T-helper 2 cell treated with Interferon-gamma antibody and Interleukin-4, amounts not matched to agents 5 μg/mL and 100 μg/mL, for 36 hours (primary cell): Measurements from ENCODE around the gene STK31.
"Not testable (repeated sequence)": the region's sequence is repeated elsewhere in the genome, so short reads cannot be mapped to it uniquely, and the experiment has no call there.

Experiments
- DNase-seq: peaks from one replicate; pipeline ENCODE4 v3.0.0; 2021; ENCODE audit warnings: low spot score
- H3K27ac Mint-ChIP-seq: one replicate; pipeline ENCODE4 v1.8.0; 2021; ENCODE audit warnings: mild to moderate bottlenecking, mixed read lengths
- H3K27me3 Mint-ChIP-seq: one replicate; pipeline ENCODE4 v1.8.0; 2021; ENCODE audit warnings: low read depth, mixed read lengths
- H3K36me3 Mint-ChIP-seq: one replicate; pipeline ENCODE4 v1.8.0; 2021; ENCODE audit warnings: low read depth, mixed read lengths
- H3K4me1 Mint-ChIP-seq: one replicate; pipeline ENCODE4 v1.8.0; 2021; ENCODE audit warnings: low read depth, mixed read lengths
- H3K4me3 Mint-ChIP-seq: one replicate; pipeline ENCODE4 v1.8.0; 2022; ENCODE audit warnings: mild to moderate bottlenecking, moderate library complexity, mixed read lengths
- H3K9me3 Mint-ChIP-seq: one replicate; pipeline ENCODE4 v1.8.0; 2021; ENCODE audit warnings: mixed read lengths

The STK31 gene

DNA sequence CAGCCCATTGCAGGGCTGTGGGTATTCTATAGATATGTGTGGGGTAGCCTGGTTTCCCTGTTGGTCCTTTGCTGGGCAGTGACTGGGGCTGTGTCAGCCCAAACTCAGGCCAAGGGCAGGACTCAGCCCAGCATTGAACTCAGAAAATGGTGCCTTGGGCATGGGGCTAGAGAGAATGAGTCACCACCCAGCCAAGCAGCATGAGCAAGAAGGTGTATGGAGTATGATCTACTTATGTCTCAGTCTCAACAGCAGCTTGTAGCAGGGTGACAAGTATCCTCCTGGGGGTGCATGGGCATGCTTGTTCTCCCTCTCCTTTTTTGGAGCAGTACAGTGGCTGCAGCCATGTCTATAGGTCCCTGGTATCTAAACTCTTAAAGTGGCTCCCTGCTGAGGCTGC lies 32.0 kb downstream of the STK31 start:
- Mint-ChIP-seq H3K9me3 (peaks cover 25% of the 10 kb centered on the region), H3K27ac (no peak overlapping the region), H3K27me3 (no peaks in the 10 kb centered on the region), H3K4me1 (no peaks in the 10 kb centered on the region), H3K4me3 (no peak overlapping the region), H3K36me3 (no peaks in the 10 kb centered on the region)
- DNase-seq: no peak

DNA sequence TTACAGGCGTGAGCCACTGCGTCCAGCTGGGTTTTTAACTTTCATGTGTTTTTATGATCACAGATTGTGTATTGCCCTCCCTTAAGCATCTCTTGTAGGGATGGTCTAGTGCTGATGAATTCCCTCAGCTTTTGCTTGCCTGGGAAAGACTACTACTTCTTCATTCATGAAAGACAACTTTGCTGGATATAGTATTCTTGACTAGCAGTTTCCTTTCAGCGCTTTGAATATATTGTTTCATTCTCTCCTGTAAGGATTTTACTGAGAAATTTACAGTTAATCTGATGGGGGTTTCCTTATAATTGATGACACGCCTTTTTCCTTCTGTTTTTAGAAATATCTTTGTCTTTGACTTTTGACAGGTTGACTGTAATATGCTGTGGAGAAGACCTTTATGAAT lies 33.2 kb downstream of the STK31 start:
- Mint-ChIP-seq H3K9me3 (peaks cover 25% of the 10 kb centered on the region), H3K27me3 (no peaks in the 10 kb centered on the region), H3K4me3 (no peak overlapping the region)

GRCh38 chr7:23746629-23747028 lies 36.6 kb downstream of the STK31 start:
- no peaks in the 10 kb centered on the region for H3K27me3 Mint-ChIP-seq
- H3K4me3 Mint-ChIP-seq: no peak overlapping the region
- H3K27ac Mint-ChIP-seq: no peak overlapping the region
- no peak for DNase-seq
- H3K36me3 Mint-ChIP-seq: no peaks in the 10 kb centered on the region
- H3K9me3 Mint-ChIP-seq: peaks cover 22% of the 10 kb centered on the region
- no peaks in the 10 kb centered on the region for H3K4me1 Mint-ChIP-seq

More for the DNA sequence above, 33.2 kb downstream of the STK31 start:
- Mint-ChIP-seq H3K4me1 (no peaks in the 10 kb centered on the region), H3K36me3 (no peaks in the 10 kb centered on the region), H3K27ac (no peak overlapping the region)
- no peak for DNase-seq

- no peaks in the 10 kb centered on the region for H3K36me3 Mint-ChIP-seq
- no peak overlapping the region for H3K27ac Mint-ChIP-seq
- H3K4me3 Mint-ChIP-seq: no peak overlapping the region
- no peak for DNase-seq
- H3K27me3 Mint-ChIP-seq: no peaks in the 10 kb centered on the region
- H3K4me1 Mint-ChIP-seq: peaks cover 4% of the 10 kb centered on the region
- H3K9me3 Mint-ChIP-seq: no peaks in the 10 kb centered on the region
Measured at GRCh38 chr7:23751852-23752251, 41.8 kb downstream of the STK31 start.

- not testable (repeated sequence) for DNase-seq
Measured at GRCh38 chr7:23758839-23759238, 48.8 kb downstream of the STK31 start.

DNA sequence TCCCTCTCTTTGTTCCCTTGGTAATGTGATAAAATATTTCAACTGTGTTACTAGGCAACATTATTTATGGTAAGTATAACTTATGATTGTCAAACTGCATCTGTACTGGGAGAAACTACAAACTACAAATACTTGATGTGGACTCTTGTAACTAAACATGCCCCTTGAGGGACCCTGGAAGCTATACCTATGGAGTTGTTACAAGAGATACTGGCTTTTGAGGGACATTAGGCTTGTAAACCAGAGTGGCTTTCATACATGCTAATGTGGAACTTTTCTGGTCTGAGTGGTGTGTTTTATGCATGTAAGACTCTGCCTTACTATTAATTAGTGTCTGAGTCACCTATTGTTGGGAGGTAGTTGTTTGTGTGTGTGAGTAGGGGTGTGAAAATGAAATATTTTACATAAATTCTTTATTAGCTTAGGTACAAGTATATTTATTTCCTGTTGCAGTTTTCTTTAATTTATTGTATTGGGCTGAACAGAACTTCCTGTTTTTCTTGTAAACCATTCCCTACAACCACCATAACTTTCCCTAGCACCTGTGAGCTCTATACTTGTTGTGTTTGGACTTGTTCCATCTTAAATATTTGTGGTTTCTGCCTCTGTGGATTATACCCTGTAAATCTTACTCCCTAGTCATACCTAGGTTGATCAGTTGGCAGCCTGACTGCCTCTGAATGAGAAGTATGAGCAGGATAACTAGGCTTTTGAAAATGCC lies 49.8 kb downstream of the STK31 start:
- H3K27me3 Mint-ChIP-seq: no peaks in the 10 kb centered on the region
- no peak overlapping the region for H3K27ac Mint-ChIP-seq
- H3K4me3 Mint-ChIP-seq: no peak overlapping the region
- no peaks in the 10 kb centered on the region for H3K36me3 Mint-ChIP-seq
- no peak for DNase-seq
- H3K4me1 Mint-ChIP-seq: peaks cover 4% of the 10 kb centered on the region
- H3K9me3 Mint-ChIP-seq: no peaks in the 10 kb centered on the region

More at GRCh38 chr7:23758839-23759238, 48.8 kb downstream of the STK31 start:
- not testable (repeated sequence) for H3K27me3 Mint-ChIP-seq, H3K4me1 Mint-ChIP-seq, H3K4me3 Mint-ChIP-seq, H3K27ac Mint-ChIP-seq, H3K9me3 Mint-ChIP-seq, H3K36me3 Mint-ChIP-seq

DNA sequence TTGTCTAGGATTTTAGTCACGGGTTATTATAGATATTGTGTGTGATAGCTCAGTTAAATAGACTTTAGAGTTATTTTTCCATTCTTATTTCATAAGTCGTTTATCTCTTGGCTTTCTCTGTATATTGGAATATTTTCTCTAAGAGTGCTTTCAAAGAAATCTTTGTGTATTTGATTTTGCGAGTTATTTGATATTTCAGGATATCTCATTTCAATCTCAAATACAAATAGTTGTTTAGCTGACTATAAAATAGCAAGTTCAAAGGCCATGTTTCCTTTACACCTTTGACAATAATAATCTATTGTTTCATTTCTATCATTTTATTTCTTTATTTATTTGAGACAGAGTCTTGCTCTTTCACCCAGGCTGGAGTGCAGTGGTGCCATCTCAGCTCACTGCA lies 55.9 kb downstream of the STK31 start:
- no peaks in the 10 kb centered on the region for H3K4me1 Mint-ChIP-seq
- DNase-seq: no peak
- H3K36me3 Mint-ChIP-seq: no peaks in the 10 kb centered on the region
- H3K27me3 Mint-ChIP-seq: peaks cover 9% of the 10 kb centered on the region
- H3K4me3 Mint-ChIP-seq: no peak overlapping the region
- no peak overlapping the region for H3K27ac Mint-ChIP-seq
- no peaks in the 10 kb centered on the region for H3K9me3 Mint-ChIP-seq

DNA sequence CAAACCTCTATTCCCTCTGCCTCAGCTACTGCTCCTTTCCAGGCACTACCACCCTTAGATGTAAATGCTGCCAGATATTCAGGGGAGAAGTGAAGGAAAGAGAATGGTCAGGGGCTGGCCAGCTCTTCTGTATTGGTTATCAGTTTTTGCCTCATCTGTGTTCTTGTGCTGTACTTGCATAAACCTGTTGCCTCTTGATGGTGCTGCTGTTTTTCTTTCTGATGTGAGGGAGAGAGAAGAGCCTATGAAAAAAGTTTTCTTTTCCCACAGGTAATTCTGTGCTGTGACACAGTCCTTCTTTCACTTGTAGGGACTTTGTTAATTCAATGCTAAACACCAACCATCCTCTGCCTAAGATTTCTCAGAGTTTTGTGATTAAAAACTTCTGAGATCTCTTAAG lies 57.5 kb downstream of the STK31 start:
- peaks cover 9% of the 10 kb centered on the region for H3K27me3 Mint-ChIP-seq
- H3K4me3 Mint-ChIP-seq: no peak overlapping the region
- no peaks in the 10 kb centered on the region for H3K4me1 Mint-ChIP-seq
- H3K27ac Mint-ChIP-seq: no peak overlapping the region
- DNase-seq: no peak
- no peaks in the 10 kb centered on the region for H3K36me3 Mint-ChIP-seq
- no peaks in the 10 kb centered on the region for H3K9me3 Mint-ChIP-seq

DNA sequence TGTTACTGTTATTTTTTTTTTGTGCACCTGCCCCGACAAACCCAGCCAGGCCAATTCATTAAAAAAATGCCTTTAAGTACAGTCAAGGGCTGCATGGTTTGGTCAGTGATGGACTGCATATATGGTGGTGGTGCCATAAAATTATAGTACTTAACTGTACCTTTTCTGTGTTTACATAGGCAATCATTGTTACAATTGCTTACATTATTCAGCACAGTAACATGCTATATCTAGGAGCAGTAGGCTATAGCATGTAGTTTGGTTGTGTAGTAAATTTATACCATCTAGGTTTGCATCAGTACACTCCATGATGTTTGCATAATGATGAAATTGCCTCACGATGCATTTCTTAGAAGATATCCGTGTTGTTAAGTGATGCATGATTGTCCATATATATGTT lies 58.0 kb downstream of the STK31 start:
- no peaks in the 10 kb centered on the region for H3K9me3 Mint-ChIP-seq
- H3K27me3 Mint-ChIP-seq: peaks cover 9% of the 10 kb centered on the region
- no peak for DNase-seq
- H3K4me3 Mint-ChIP-seq: no peak overlapping the region
- H3K27ac Mint-ChIP-seq: no peak overlapping the region
- H3K4me1 Mint-ChIP-seq: no peaks in the 10 kb centered on the region
- no peaks in the 10 kb centered on the region for H3K36me3 Mint-ChIP-seq

- H3K27ac Mint-ChIP-seq, H3K4me3 Mint-ChIP-seq, H3K9me3 Mint-ChIP-seq, H3K36me3 Mint-ChIP-seq, DNase-seq, H3K27me3 Mint-ChIP-seq, H3K4me1 Mint-ChIP-seq: not testable (repeated sequence)
Measured at GRCh38 chr7:23779185-23779800, 69.3 kb downstream of the STK31 start.

GRCh38 chr7:23783115-23783514 lies 73.1 kb downstream of the STK31 start:
- Mint-ChIP-seq H3K27me3 (peaks cover 3% of the 10 kb centered on the region), H3K27ac (no peak overlapping the region), H3K36me3 (no peaks in the 10 kb centered on the region), H3K4me1 (no peaks in the 10 kb centered on the region), H3K9me3 (no peaks in the 10 kb centered on the region), H3K4me3 (no peak overlapping the region)
- DNase-seq: no peak

DNA sequence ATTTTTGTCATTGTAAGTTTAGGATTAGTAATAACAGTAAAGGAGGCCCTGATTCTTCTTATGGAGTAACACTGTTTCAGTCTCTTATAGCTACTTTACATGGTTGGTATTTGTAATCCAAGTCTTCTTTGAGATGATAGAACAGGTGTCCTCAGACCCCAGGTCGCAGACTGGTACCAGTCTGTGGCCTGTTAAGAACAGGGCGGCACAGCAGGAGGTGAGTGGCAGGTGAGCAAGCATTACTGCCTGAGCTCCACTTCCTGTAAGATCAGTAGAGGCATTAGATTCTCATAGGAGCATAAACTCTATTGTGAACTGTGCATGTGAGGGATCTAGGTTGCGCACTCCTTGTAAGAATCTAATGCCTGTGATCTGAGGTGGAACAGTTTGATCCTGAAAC lies 77.3 kb downstream of the STK31 start:
- H3K9me3 Mint-ChIP-seq: no peaks in the 10 kb centered on the region
- peaks cover 3% of the 10 kb centered on the region for H3K27me3 Mint-ChIP-seq
- H3K4me3 Mint-ChIP-seq: no peak overlapping the region
- no peak overlapping the region for H3K27ac Mint-ChIP-seq
- H3K4me1 Mint-ChIP-seq: no peaks in the 10 kb centered on the region
- no peaks in the 10 kb centered on the region for H3K36me3 Mint-ChIP-seq
- DNase-seq: no peak

DNA sequence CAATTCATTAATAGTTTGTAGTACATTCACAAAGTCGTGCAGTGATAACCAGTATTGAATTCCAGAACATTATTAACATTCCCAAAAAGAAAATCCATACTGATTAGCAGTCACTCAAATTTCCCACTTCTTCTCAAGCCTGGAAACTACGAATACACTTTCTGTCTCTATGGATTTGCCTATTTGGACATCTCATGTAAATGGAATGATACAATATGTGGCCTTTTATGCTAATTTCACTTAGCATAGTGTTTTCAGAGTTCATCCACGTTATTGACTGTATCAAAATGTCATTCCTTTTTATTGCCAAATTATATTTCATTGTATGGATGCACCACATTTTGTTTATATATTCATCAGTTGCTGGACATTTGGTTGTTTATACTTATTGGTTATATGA lies 78.8 kb downstream of the STK31 start:
- H3K27ac Mint-ChIP-seq: no peak overlapping the region
- H3K4me3 Mint-ChIP-seq: no peak overlapping the region
- no peak for DNase-seq
- peaks cover 4% of the 10 kb centered on the region for H3K9me3 Mint-ChIP-seq
- no peaks in the 10 kb centered on the region for H3K36me3 Mint-ChIP-seq
- H3K4me1 Mint-ChIP-seq: no peaks in the 10 kb centered on the region
- peaks cover 3% of the 10 kb centered on the region for H3K27me3 Mint-ChIP-seq

DNA sequence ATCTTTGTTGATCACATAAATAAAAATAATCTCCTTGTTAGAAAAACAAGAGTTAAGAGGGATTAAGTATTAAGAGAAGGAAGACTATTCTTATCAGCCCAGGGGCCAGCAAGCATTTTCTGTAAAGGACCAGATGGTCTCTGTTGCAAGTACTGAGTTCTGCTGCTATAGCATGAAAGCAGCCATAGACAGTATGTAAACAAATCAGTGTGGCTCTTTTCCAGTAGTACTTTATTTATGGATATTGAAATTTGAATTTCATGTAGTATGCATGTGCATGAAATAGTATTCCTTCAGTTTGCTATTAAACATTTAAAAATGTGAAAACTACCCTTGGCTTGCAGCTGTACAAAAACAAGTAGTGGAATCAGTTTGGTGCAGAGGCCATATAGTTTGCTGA lies 81.7 kb downstream of the STK31 start:
- no peak for DNase-seq

More for the DNA sequence above, 81.7 kb downstream of the STK31 start:
- no peak overlapping the region for H3K4me3 Mint-ChIP-seq
- H3K9me3 Mint-ChIP-seq: peaks cover 24% of the 10 kb centered on the region
- H3K27me3 Mint-ChIP-seq: no peaks in the 10 kb centered on the region
- no peaks in the 10 kb centered on the region for H3K36me3 Mint-ChIP-seq
- no peak overlapping the region for H3K27ac Mint-ChIP-seq
- H3K4me1 Mint-ChIP-seq: no peaks in the 10 kb centered on the region
